GM23338 (cell line): ENCODE measurements around the gene SHPK. TPM values are rescaled to one million over a fixed set of nuclear protein-coding genes. Genes with fewer than 3 reads are reported as not detected.

ENCODE experiments used
- ATAC-seq: fragments of 200-7000 bp; cut with Tn5 transposase; 3 replicates; pipeline ENCODE4 v1.9.1; 2020
- DNase-seq: peaks from one replicate; pipeline ENCODE4 v3.0.0-alpha.2; 2015; ENCODE audit warnings: low spot score
- H2AFZ ChIP-seq: fragments of 200-600 bp; sonication (generic); 2 replicates; pipeline ENCODE4 v1.8.0; 2016; ENCODE audit warnings: antibody characterized with exemption, mild to moderate bottlenecking, moderate library complexity
- H3F3A ChIP-seq: fragments of 200-600 bp; sonication (generic); replicated peaks from 2 replicates; pipeline ENCODE4 v1.8.0; 2017; ENCODE audit warnings: antibody characterized with exemption, mixed run types, low read depth
- H3K27ac ChIP-seq: fragments of 200-600 bp; sonication (generic); 2 replicates; pipeline ENCODE4 v1.6.1; 2016; ENCODE audit warnings: low read depth
- H3K27me3 ChIP-seq: fragments of 200-600 bp; sonication (generic); 2 replicates; pipeline ENCODE4 v1.8.0; 2016; ENCODE audit warnings: mild to moderate bottlenecking, mixed run types, moderate library complexity; ENCODE audit not compliant: insufficient read depth
- H3K36me3 ChIP-seq: fragments of 200-600 bp; sonication (generic); 2 replicates; pipeline ENCODE4 v1.8.0; 2016; ENCODE audit warnings: mild to moderate bottlenecking; ENCODE audit not compliant: insufficient read depth
- H3K4me1 ChIP-seq: fragments of 200-600 bp; sonication (generic); 2 replicates; pipeline ENCODE4 v1.8.0; 2016; ENCODE audit warnings: mild to moderate bottlenecking, moderate library complexity; ENCODE audit not compliant: insufficient read depth
- H3K4me2 ChIP-seq: fragments of 200-600 bp; sonication (generic); 2 replicates; pipeline ENCODE4 v1.7.1; 2017; ENCODE audit warnings: mixed run types
- H3K4me3 ChIP-seq: fragments of 200-600 bp; sonication (generic); 2 replicates; pipeline ENCODE4 v1.6.1; 2016; ENCODE audit warnings: mixed run types
- H3K79me2 ChIP-seq: fragments of 200-600 bp; sonication (generic); replicated peaks from 2 replicates; pipeline ENCODE4 v1.8.0; 2017; ENCODE audit warnings: mild to moderate bottlenecking; ENCODE audit not compliant: insufficient read depth
- H3K9me2 ChIP-seq: fragments of 200-600 bp; sonication (generic); 2 replicates; pipeline ENCODE4 v1.8.0; 2017; ENCODE audit not compliant: insufficient read depth
- H4K20me1 ChIP-seq: fragments of 200-600 bp; sonication (generic); replicated peaks from 2 replicates; pipeline ENCODE4 v1.8.0; 2017; ENCODE audit warnings: mild to moderate bottlenecking; ENCODE audit not compliant: insufficient read depth
- H3K27ac Mint-ChIP-seq: 2 replicates; pipeline ENCODE4 v1.8.0; 2020; ENCODE audit warnings: inconsistent platforms, mild to moderate bottlenecking, moderate library complexity, mixed read lengths
- H3K27me3 Mint-ChIP-seq: 3 replicates; pipeline ENCODE4 v1.8.0; 2022; ENCODE audit warnings: low read depth, mild to moderate bottlenecking, moderate library complexity, mixed read lengths, inconsistent platforms; ENCODE audit not compliant: insufficient read depth, poor library complexity
- H3K36me3 Mint-ChIP-seq: 3 replicates; pipeline ENCODE4 v1.8.0; 2021; ENCODE audit warnings: low read depth, mild to moderate bottlenecking, inconsistent platforms, moderate library complexity, mixed read lengths
- H3K4me1 Mint-ChIP-seq: 3 replicates; pipeline ENCODE4 v1.8.0; 2020; ENCODE audit warnings: mild to moderate bottlenecking, inconsistent platforms, mixed read lengths
- H3K4me3 Mint-ChIP-seq: 3 replicates; pipeline ENCODE4 v1.8.0; 2021; ENCODE audit warnings: moderate library complexity, mild to moderate bottlenecking, inconsistent platforms, mixed read lengths
- H3K9me3 Mint-ChIP-seq: 3 replicates; pipeline ENCODE4 v1.8.0; 2020; ENCODE audit warnings: moderate library complexity, mild to moderate bottlenecking, inconsistent platforms, mixed read lengths
- CREB1 ChIP-seq: fragments of 250-450 bp; sonication (Bioruptor Pico); IDR thresholded peaks from 2 replicates; pipeline ENCODE4 v1.5.0; 2020; ENCODE audit warnings: low read depth, mild to moderate bottlenecking, moderate library complexity
- CTCF ChIP-seq, 2 experiments: fragments of 200-600 bp in 1 of 2; sonication (generic) in 1 of 2; conservative IDR thresholded peaks; 2 replicates each; pipeline versions ENCODE4 v1.5.1 to v1.6.1; 2016 to 2017; ENCODE audit warnings: antibody characterized with exemption in 2 of 2, low read depth in 2 of 2, mild to moderate bottlenecking in 2 of 2, moderate library complexity in 1 of 2
- ETS1 ChIP-seq: IDR thresholded peaks from 2 replicates; pipeline ENCODE4 v1.6.1; 2016; ENCODE audit warnings: antibody characterized with exemption
- EZH2 ChIP-seq: fragments of 200-600 bp; sonication (generic); IDR thresholded peaks from one replicate; pipeline ENCODE4 v1.8.0; 2017; ENCODE audit warnings: antibody characterized with exemption, mild to moderate bottlenecking, low read depth; ENCODE audit not compliant: unreplicated experiment
- EZH2phosphoT487 ChIP-seq: fragments of 200-600 bp; sonication (generic); IDR thresholded peaks from one replicate; pipeline ENCODE4 v1.8.1; 2018; ENCODE audit warnings: antibody characterized with exemption; ENCODE audit not compliant: unreplicated experiment
- JUNB ChIP-seq: IDR thresholded peaks from one replicate; pipeline ENCODE4 v1.6.1; 2016; ENCODE audit warnings: antibody characterized with exemption; ENCODE audit not compliant: unreplicated experiment
- NANOG ChIP-seq: IDR thresholded peaks from 2 replicates; pipeline ENCODE4 v1.6.1; 2016; ENCODE audit warnings: antibody characterized with exemption, borderline replicate concordance
- POLR2AphosphoS5 ChIP-seq: IDR thresholded peaks from 2 replicates; pipeline ENCODE4 v1.6.1; 2016; ENCODE audit warnings: antibody characterized with exemption, low read depth
- STAT1 ChIP-seq: IDR thresholded peaks from one replicate; pipeline ENCODE4 v1.6.1; 2016; ENCODE audit warnings: antibody characterized with exemption; ENCODE audit not compliant: unreplicated experiment
- ZNF114 ChIP-seq: fragments of 250-450 bp; sonication (Bioruptor Pico); IDR thresholded peaks from 2 replicates; pipeline ENCODE4 v1.5.0; 2020; ENCODE audit warnings: mild to moderate bottlenecking, moderate library complexity
- ZNF331 ChIP-seq: fragments of 250-450 bp; sonication (Bioruptor Pico); IDR thresholded peaks from 2 replicates; pipeline ENCODE4 v1.5.0; 2020; ENCODE audit warnings: low read depth, mild to moderate bottlenecking, moderate library complexity
- ZNF462 ChIP-seq: fragments of 250-450 bp; sonication (Bioruptor Pico); IDR thresholded peaks from 2 replicates; pipeline ENCODE4 v1.5.0; 2020; ENCODE audit warnings: mild to moderate bottlenecking, moderate library complexity
- polyA plus RNA-seq: library from polyadenylated mRNA; unstranded; fragments of >200 nt; fragmentation: Nextera tagmentation; extraction: Ambion mirVana; gene quantifications from 2 replicates; pipeline ENCODE4 v1.2.1, GENCODE V29; 2016
- total RNA-seq: library from RNA; depleted of rRNA; stranded (reverse); fragments of >200 nt; shearing (Covaris generic); gene quantifications from 2 replicates; pipeline ENCODE4 v1.2.3, GENCODE V29; 2014
- TF ChIP-seq, protein P1 (sequence below): IDR thresholded peaks from one replicate; pipeline ENCODE4 v1.6.1; 2018; ENCODE audit warnings: antibody characterized with exemption; ENCODE audit not compliant: unreplicated experiment

The SHPK gene
- total and polyA plus RNA-seq, 2 experiments from 2014 or later, result 11.5 to 34.3 TPM

DNA sequence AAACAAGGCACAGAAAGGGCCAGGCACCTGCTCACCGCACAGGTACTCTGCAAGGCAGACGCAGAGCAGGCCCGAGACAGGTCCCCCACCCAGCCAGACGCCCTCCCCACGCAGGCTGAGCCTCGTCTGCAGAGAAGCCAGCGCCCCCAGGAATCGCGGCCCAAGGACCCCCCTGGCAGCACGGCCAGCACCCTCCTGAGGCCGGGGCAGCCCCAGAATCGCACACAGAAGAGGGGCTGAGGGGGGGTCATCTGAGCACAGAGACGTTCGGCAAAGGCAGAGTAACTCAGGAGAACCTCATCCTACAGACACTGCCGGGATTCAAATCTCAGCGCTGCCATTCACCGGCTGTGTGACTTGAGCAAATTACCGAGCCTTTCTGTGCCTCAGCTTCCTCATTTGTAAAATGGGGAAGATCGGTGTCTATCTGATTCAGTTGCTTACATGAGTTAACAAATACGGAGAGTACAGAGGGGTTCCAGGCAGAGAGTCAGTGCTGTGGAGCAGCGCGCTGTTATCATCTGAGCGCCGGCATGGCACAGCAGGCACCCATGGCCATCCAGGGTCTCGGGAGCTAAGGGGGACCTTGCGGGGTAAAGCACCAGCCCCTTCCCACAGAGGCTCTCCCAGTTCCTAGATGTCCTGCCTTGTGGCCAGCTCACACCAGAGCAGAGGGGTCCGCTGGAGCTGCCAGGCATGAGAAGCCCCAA is 42.9 kb upstream of the SHPK start:
- Histone ChIP-seq H3F3A (no peaks in the 10 kb centered on the region), H2AFZ (no peak overlapping the region), H3K79me2 (no peaks in the 10 kb centered on the region), H3K9me2 (no peaks in the 10 kb centered on the region), H3K4me3 (no peak overlapping the region), H3K4me2 (no peak overlapping the region), H4K20me1 (no peaks in the 10 kb centered on the region), H3K27me3 (no peaks in the 10 kb centered on the region), H3K36me3 (no peaks in the 10 kb centered on the region), H3K27ac (0 out of 2 replicates have a peak overlapping the region, but pooled peaks have one; percentile 26), H3K4me1 (no peaks in the 10 kb centered on the region)
- no peak for TF ChIP-seq CTCF (conservative IDR thresholded peaks at IDR 0.05; ENCODE audit: low read depth in 2 of 2)
- no peak for TF ChIP-seq ZNF462 (CRISPR knock-in tag)
- TF ChIP-seq STAT1, result no peak
- no peak for TF ChIP-seq POLR2AphosphoS5
- TF ChIP-seq ZNF331 (CRISPR knock-in tag), result no peak
- no peak for TF ChIP-seq JUNB
- TF ChIP-seq, protein P1, sequence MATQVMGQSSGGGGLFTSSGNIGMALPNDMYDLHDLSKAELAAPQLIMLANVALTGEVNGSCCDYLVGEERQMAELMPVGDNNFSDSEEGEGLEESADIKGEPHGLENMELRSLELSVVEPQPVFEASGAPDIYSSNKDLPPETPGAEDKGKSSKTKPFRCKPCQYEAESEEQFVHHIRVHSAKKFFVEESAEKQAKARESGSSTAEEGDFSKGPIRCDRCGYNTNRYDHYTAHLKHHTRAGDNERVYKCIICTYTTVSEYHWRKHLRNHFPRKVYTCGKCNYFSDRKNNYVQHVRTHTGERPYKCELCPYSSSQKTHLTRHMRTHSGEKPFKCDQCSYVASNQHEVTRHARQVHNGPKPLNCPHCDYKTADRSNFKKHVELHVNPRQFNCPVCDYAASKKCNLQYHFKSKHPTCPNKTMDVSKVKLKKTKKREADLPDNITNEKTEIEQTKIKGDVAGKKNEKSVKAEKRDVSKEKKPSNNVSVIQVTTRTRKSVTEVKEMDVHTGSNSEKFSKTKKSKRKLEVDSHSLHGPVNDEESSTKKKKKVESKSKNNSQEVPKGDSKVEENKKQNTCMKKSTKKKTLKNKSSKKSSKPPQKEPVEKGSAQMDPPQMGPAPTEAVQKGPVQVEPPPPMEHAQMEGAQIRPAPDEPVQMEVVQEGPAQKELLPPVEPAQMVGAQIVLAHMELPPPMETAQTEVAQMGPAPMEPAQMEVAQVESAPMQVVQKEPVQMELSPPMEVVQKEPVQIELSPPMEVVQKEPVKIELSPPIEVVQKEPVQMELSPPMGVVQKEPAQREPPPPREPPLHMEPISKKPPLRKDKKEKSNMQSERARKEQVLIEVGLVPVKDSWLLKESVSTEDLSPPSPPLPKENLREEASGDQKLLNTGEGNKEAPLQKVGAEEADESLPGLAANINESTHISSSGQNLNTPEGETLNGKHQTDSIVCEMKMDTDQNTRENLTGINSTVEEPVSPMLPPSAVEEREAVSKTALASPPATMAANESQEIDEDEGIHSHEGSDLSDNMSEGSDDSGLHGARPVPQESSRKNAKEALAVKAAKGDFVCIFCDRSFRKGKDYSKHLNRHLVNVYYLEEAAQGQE, result no peak
- no peak for TF ChIP-seq CREB1 (CRISPR knock-in tag)
- no peak for TF ChIP-seq NANOG
- no peak for TF ChIP-seq EZH2
- TF ChIP-seq EZH2phosphoT487, result no peak
- no peak for TF ChIP-seq ZNF114 (CRISPR knock-in tag)
- no peak for TF ChIP-seq ETS1
- Mint-ChIP-seq H3K27ac (no peak overlapping the region), H3K4me3 (no peak overlapping the region), H3K4me1 (peaks cover 8% of the 10 kb centered on the region; the same call in 2 of the 3 replicates), H3K9me3 (no peaks in the 10 kb centered on the region), H3K27me3 (peaks cover 2% of the 10 kb centered on the region), H3K36me3 (no peaks in the 10 kb centered on the region)
- ATAC-seq (no peak), DNase-seq (no peak)
